ENCODE results near the gene DPP3.

DNA sequence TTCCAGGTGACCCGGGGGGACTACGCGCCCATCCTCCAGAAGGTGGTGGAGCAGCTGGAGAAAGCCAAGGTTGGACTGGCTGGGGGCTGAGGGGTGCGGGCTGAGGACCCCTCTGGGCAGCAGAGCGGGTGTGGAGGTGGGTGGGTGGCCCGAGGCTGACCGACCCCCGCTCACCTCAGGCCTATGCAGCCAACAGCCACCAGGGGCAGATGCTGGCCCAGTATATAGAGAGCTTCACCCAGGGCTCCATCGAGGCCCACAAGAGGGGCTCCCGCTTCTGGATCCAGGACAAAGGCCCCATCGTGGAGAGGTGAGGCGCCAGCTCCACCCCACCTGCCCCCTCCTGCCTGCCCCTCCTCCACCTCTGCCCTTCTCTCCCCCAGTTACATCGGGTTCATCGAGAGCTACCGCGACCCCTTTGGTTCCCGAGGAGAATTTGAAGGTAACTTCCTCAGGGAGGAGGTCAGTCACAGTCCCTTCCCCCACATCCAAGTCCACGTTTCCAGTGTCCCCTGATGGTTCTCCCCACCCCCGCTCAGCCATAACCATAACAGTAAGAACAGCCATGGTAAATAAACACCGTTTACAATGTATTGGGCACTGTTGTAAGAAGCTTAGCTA is 11.2 kb downstream of the DPP3 start:
- no peak for TF ChIP-seq GATA2 (IDR thresholded peaks at IDR 0.05; ENCODE audit: low read depth, low read length)
- TF ChIP-seq GATA3 (IDR thresholded peaks at IDR 0.05; ENCODE audit: low read depth, low read length) = no peak

All from SH-SY5Y (cell line).